NB4 (cell line): ENCODE results near the gene CIAO3.

Experiments
- DNase-seq: peaks from one replicate; pipeline ENCODE4 v3.0.0; 2010; ENCODE audit warnings: low read depth
- H3K4me3 ChIP-seq: one replicate; pipeline ENCODE4 v1.5.1; 2011; ENCODE audit warnings: mild to moderate bottlenecking, low read depth, low read length, moderate library complexity
- MYC ChIP-seq: IDR thresholded peaks from 2 replicates; pipeline ENCODE4 v1.6.1; 2011; ENCODE audit warnings: low read depth, low read length
- POLR2A ChIP-seq: IDR thresholded peaks from 2 replicates; pipeline ENCODE4 v1.6.1; 2011; ENCODE audit warnings: mild to moderate bottlenecking; ENCODE audit not compliant: insufficient read length; ENCODE audit errors: extremely low read depth
- TF ChIP-seq, protein P1 (sequence below): IDR thresholded peaks from 2 replicates; pipeline ENCODE4 v1.6.1; 2011; ENCODE audit warnings: low read depth, low read length
- TF ChIP-seq, protein P2 (sequence below): IDR thresholded peaks from one replicate; pipeline ENCODE4 v1.5.1; 2012; ENCODE audit warnings: low read depth, low read length

CIAO3 gene

GRCh38 chr16:764848-765487 is 24.2 kb upstream of the CIAO3 start:
- no peak overlapping the region for H3K4me3 ChIP-seq
- no peak for DNase-seq
- no peak for TF ChIP-seq MYC
- TF ChIP-seq, protein P1, sequence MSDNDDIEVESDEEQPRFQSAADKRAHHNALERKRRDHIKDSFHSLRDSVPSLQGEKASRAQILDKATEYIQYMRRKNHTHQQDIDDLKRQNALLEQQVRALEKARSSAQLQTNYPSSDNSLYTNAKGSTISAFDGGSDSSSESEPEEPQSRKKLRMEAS, result no peak

GRCh38 chr16:764184-764750 is 23.5 kb upstream of the CIAO3 start:
- TF ChIP-seq, protein P2, sequence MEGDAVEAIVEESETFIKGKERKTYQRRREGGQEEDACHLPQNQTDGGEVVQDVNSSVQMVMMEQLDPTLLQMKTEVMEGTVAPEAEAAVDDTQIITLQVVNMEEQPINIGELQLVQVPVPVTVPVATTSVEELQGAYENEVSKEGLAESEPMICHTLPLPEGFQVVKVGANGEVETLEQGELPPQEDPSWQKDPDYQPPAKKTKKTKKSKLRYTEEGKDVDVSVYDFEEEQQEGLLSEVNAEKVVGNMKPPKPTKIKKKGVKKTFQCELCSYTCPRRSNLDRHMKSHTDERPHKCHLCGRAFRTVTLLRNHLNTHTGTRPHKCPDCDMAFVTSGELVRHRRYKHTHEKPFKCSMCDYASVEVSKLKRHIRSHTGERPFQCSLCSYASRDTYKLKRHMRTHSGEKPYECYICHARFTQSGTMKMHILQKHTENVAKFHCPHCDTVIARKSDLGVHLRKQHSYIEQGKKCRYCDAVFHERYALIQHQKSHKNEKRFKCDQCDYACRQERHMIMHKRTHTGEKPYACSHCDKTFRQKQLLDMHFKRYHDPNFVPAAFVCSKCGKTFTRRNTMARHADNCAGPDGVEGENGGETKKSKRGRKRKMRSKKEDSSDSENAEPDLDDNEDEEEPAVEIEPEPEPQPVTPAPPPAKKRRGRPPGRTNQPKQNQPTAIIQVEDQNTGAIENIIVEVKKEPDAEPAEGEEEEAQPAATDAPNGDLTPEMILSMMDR, result no peak
- DNase-seq, result no peak
- no peak overlapping the region for H3K4me3 ChIP-seq

DNA sequence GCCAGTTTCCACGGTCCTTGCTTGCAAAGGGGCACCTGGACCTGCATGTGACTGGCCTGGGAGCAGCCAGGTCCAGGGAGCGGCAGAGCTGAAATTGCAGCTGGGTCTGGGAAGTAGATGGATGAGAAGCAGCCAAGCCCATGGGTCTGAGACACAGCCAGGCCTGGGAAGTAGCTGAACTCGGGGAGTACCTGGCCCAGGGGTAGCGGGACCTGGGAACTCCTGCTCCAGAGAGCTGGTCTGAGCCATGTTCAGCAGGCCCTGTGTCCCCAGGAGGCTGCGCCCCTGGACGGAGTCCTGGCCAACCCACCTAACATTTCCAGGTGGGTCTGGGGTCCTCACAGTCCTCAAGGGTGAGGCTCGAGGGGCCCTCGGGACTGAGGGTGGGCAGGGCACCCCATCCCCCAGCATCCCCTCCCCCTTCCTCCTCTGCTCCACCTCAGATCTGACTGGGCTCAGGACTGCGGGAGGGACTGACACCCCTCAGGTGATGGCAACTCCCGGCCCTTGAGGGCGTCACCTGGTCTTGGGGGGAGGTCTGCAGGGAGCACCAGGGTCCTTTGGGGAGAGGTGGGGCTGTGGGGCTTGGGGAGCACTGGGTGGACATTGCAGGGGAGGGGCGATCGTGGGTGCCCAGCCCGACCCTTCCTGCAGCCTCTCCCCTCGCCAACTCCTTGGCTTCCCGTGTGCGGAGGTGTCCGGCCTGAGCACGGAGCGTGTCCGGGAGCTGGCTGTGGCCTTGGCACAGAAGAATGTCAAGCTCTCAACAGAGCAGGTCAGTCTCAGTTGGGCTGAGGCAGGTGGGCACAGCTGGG is 22.8 kb upstream of the CIAO3 start:
- TF ChIP-seq, protein P1, result no peak
- no peak for TF ChIP-seq POLR2A
- TF ChIP-seq MYC, result no peak
- TF ChIP-seq, protein P2, result no peak
- no peak for DNase-seq

GRCh38 chr16:762595-763268 is 21.9 kb upstream of the CIAO3 start:
- DNase-seq, result no peak
- H3K4me3 ChIP-seq, result no peak overlapping the region
- TF ChIP-seq MYC, result no peak
- TF ChIP-seq, protein P1, result no peak
- no peak for TF ChIP-seq POLR2A
- TF ChIP-seq, protein P2, result no peak

More for the DNA sequence above, 22.8 kb upstream of the CIAO3 start:
- no peak overlapping the region for H3K4me3 ChIP-seq

DNA sequence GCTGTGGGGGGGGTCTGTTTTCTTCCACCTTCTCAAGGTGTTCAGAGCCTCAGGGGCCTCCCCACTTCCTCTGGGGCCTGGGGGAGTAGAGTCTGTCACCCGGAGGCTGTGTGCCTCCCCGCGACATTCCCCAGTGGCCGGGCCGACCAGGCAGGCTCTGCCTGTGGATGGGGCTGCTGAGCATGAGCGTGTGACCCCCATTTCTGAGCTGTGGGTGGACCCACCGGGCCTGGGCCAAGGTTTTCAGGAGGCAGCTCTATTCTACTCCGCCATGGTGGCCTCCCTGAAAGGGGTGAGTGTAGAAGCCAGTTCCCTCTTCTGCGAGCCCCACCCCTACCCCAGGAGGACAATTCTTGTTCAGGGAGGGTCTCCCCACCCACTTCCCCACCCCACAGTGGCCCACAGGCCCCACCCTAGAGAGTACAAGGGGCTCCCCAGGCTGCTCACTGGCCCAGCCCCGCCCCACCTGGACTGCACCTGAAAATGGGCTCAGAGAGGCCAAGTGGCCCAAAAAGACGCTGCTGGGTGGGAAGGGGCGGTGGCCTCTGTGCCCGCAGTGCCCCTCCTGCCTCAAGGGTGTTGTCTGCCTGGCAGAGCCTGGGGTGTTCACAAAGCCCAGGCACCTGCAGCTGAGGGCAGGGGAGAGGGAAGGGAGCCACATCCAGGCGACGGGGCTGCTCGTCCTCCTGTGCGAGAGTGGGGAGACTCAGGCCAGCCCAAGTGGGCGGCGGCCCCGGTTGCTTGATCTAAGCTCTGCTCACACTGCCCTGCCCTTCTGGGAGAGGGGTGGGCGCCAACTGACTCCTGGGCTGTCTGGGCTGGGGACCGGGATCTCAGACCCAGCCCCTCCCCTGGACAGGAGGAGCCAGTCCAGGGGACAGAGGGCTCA is 21.1 kb upstream of the CIAO3 start:
- DNase-seq, result no peak
- no peak overlapping the region for H3K4me3 ChIP-seq
- TF ChIP-seq, protein P2, result no peak
- no peak for TF ChIP-seq POLR2A
- no peak for TF ChIP-seq MYC
- TF ChIP-seq, protein P1, result no peak
